ENCODE results near the gene AMDHD2. TPM values are rescaled to one million over a fixed set of nuclear protein-coding genes. Genes with fewer than 3 reads are reported as not detected.

The AMDHD2 gene
- total and polyA plus RNA-seq, 2 of the 13 experiments (the other 11 are each of a cell fraction or from before 2014, with no cell fraction given), result 33.5 to 39.1 TPM

DNA sequence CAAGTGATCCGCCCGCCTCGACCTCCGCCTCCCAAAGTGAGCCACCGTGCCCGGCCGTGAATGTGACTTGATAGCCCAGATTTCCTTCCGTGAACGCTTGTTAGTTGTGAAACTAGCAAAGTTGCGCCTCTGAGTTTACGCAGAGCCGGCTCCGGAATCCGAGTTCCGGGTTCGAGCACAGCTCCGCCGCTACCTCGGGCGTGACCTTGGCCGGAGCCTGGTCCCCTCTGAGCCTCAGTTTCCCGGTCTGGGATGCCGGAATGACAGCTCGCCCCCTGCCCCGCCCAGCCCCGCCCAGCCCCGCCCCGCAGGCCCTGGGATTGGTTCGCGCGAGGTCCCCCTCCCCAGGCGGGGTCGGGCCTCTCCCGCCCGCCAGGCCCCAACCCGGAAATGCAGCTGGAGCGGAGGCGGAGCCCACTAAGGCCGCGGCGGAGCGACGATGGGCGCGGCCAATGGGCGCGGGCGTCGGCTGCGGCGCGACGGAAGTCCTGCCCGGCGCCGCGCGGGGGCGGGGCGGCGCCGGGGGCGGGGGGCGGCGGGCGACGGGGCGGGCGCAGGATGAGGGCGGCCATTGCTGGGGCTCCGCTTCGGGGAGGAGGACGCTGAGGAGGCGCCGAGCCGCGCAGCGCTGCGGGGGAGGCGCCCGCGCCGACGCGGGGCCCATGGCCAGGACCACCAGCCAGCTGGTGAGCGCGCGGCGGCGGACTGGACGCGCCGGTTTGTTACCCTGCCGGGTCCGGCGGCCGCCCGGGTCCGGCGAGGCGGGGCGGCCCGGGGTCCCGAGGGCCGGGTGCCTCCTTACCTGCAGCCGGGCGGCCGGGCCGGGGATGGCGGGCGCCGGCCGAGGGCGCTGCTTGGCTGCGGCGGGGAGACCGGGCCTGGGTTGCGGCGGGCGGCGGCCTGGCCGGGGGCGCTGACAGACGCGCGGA, 17.5 kb downstream of the AMDHD2 start, which contains the start of gene PDPK1 (continued):
- TF ChIP-seq, protein P1, sequence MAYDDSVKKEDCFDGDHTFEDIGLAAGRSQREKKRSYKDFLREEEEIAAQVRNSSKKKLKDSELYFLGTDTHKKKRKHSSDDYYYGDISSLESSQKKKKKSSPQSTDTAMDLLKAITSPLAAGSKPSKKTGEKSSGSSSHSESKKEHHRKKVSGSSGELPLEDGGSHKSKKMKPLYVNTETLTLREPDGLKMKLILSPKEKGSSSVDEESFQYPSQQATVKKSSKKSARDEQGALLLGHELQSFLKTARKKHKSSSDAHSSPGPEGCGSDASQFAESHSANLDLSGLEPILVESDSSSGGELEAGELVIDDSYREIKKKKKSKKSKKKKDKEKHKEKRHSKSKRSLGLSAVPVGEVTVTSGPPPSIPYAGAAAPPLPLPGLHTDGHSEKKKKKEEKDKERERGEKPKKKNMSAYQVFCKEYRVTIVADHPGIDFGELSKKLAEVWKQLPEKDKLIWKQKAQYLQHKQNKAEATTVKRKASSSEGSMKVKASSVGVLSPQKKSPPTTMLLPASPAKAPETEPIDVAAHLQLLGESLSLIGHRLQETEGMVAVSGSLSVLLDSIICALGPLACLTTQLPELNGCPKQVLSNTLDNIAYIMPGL (CRISPR knock-in tag; IDR thresholded peaks at IDR 0.05; ENCODE audit: borderline replicate concordance in 1 of 2, low read depth in 1 of 2), result 0 out of 4 replicates have a peak, but pooled peaks of 1 of the 2 experiments have one; percentile 23
- TF ChIP-seq NR2F2 (IDR thresholded peaks at IDR 0.05; ENCODE audit: borderline replicate concordance, low read depth) (no peak), NFYB (CRISPR knock-in tag; IDR thresholded peaks at IDR 0.05) (peak; percentile 66), ZBTB40 (IDR thresholded peaks at IDR 0.05) (no peak), ZBTB40 (CRISPR knock-in tag; IDR thresholded peaks at IDR 0.05) (no peak), ZNF776 (CRISPR knock-in tag; IDR thresholded peaks at IDR 0.05) (no peak), PATZ1 (CRISPR knock-in tag; IDR thresholded peaks at IDR 0.05) (peak; percentile 34), PHF8 (CRISPR knock-in tag; IDR thresholded peaks at IDR 0.05) (no peak), SP2 (CRISPR knock-in tag; IDR thresholded peaks at IDR 0.05) (peak; percentile 88), MTERF4 (CRISPR knock-in tag; IDR thresholded peaks at IDR 0.05) (peak; percentile 81), MED1 (CRISPR knock-in tag; IDR thresholded peaks at IDR 0.05) (no peak)
- TF ChIP-seq, protein P2, sequence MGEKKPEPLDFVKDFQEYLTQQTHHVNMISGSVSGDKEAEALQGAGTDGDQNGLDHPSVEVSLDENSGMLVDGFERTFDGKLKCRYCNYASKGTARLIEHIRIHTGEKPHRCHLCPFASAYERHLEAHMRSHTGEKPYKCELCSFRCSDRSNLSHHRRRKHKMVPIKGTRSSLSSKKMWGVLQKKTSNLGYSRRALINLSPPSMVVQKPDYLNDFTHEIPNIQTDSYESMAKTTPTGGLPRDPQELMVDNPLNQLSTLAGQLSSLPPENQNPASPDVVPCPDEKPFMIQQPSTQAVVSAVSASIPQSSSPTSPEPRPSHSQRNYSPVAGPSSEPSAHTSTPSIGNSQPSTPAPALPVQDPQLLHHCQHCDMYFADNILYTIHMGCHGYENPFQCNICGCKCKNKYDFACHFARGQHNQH (CRISPR knock-in tag; IDR thresholded peaks at IDR 0.05), result 0 out of 2 replicates have a peak, but pooled peaks have one; percentile 37
